ENCODE measurements around the gene XDH.
A peak's percentile ranks its signal among the peaks of the same experiment; 100 is the strongest.

The XDH gene

GRCh38 chr2:31365348-31365747, 49.2 kb downstream of the XDH start:
- DNase-seq (ENCODE audit: low read depth), result no peak

DNA sequence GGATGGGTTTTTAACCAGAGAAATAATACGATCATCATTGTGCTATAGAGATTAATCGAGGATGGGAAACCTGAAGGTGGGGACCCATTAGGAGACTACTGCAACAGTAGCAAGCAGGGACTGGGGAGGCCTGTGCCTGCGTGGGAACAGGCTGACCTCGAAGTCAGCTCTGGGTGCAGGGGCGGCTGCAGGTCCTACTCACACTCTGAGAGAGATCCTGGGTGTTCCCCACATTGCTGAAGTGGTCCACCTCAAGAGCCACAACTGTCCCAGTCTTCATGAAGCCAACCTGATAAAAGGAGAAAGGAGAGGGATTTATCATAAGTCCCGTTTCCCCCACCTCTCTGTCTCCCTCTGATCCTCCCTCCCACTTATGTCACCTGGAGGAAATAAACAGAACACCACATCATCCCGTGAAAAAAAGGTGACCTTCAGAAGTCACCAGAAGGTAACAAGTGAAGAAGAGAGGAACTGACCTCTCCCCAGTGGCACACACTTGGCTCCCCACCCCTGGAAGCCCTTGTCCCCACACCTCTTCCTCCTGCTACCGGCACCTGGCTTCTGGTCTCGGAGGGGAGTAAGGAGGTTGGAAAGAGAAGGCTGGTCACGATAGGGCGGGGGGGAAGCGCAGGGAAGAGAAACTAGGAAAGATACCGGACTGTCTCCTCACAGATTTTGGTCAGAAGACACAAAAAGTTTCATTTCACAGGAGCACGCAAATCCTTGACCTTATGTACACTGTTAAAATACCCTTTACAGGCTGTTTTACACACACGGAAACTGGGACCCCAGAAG, 50.4 kb downstream of the XDH start:
- DNase-seq (ENCODE audit: low read depth), result no peak

DNA sequence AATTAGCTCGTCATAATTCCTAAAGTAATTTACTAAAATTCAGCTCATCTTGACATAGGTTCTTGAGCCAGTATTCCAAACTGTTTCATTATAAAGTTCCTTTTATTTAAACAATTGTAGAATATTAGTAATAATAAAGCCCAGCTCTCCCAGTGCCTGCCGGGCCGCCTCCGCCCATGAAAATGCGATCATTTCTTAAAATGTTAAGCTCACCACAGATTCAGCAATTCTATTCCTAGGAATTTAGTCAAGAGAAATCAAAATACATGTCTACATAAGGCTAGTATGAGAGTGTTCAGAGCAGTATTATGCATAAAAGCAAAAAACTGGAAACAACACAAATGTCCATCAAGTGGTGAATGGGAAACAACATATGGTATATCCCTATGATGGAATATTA, 52.0 kb downstream of the XDH start:
- no peak for DNase-seq (ENCODE audit: low read depth)

DNA sequence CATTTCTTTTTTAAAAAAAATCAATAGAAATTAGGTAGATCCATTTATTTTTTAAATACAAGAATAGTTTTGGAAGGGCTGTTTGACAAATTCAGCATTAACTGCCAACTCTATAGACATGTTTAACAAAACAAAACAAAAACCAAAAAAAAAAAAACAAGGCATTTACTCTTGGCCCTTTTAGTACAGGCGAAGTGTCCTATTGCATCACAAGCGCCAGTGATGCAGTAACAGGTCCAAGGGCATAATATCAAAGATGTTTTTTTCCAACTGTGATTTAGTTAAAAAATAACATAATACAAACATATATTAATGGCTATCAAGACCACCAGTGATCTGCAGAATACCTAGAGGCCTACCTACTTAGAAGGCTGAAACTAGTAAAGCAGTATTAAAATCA, 55.3 kb downstream of the XDH start:
- DNase-seq (ENCODE audit: low read depth), result no peak

DNA sequence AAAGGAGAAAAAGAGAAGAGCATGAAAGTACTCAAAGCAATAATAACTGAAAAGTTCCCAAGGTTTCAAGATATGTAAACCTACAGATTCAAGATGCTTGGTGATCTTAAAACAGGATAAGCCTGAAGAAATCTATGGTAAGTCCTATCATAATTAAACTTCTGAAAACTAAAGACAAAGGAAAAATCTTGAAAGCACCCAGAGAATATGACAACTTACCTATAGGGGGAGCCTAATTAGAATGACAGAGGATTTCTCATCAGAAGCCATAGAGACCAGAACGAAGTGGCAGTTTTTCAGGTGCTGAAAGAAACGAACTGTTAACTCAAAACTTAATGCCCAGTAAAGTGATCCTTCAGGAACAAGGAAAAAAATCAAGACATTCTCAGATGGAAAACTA, 59.7 kb downstream of the XDH start:
- DNase-seq (ENCODE audit: low read depth), result peak; percentile 22

DNA sequence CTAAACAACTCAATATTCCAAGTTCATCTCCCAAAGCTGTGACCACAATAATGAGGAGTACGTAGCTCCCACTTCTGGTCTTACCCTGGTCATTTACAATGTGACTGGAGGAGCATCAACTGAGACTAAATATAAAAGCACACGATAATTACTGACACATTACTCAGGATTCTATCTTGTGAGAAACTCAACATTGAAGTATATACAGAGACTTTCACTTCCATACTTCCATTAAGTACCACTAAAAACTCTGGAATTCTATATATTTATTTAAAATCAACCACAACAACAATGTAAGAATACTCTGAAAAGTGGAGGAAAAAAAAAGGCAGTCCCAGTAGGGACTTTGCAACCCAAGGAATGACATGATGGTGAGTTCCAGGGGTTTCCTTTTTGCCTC, 61.4 kb downstream of the XDH start:
- no peak for DNase-seq (ENCODE audit: low read depth)

DNA sequence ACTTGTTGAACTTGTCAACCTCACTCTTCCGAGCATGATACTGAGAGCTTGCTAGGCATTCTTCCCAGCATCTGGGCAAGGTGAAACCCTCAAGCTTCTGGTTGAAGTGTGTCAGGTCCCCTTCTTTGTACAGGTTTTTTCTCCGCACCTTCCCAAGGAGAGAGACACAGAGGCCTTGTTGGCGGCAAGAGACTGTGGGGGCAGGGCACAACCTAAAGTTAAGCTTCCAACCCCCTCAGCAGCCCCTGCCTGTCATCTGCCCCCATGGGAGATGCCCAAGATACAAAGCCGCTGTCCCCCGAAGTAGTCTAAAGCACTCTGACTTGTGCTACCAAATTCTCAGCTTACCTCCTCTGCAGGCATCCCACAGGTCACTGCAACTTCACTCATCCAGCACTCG, 64.9 kb downstream of the XDH start:
- no peak for DNase-seq (ENCODE audit: low read depth)

DNA sequence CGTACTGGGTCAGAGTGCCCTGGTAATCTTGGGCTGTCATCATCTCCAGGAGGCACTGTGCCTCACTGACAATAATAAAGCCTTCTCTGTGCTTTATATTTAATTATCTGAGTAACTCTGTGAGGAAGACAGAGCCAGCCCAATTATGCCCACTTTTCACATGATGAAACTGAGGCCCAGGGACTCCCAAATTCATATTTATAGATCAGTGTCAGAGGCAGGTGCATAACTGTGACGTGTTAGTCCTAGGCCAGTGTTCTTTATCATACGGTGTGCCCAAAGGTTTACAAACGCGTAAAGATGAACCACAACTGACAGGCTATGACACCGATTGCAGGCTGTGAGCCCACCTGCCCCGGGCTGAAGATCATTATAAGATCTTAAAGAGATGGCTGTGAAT, 65.4 kb downstream of the XDH start:
- DNase-seq (ENCODE audit: low read depth), result no peak

- DNase-seq (ENCODE audit: low read depth), result no peak
Measured at GRCh38 chr2:31348618-31349017, 65.9 kb downstream of the XDH start.

GRCh38 chr2:31347750-31348149, 66.8 kb downstream of the XDH start:
- DNase-seq (ENCODE audit: low read depth), result peak; percentile 46

- DNase-seq (ENCODE audit: low read depth), result no peak
Measured at GRCh38 chr2:31347319-31347718, 67.2 kb downstream of the XDH start.

- no peak for DNase-seq (ENCODE audit: low read depth)
Measured at GRCh38 chr2:31344447-31344846, 70.1 kb downstream of the XDH start.

DNA sequence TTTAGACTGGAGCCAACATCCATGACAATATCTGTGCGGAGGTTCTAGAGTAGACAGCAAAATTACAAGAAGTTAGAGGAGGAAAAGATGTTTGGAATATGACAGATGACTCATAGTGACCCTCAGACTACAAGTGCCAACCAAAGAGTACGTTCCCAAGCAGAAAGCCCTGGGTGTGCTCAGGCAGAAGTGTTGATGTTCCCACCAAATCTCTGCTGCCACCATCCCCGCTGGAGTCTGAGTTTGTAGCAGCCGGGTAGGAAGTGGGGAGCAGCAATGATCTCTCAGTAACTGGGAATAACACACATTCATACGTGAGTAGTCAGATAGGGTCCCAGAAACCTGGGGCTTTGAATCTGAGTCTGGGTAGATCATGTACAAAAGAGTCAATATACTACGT, 73.2 kb downstream of the XDH start:
- no peak for DNase-seq (ENCODE audit: low read depth)

DNA sequence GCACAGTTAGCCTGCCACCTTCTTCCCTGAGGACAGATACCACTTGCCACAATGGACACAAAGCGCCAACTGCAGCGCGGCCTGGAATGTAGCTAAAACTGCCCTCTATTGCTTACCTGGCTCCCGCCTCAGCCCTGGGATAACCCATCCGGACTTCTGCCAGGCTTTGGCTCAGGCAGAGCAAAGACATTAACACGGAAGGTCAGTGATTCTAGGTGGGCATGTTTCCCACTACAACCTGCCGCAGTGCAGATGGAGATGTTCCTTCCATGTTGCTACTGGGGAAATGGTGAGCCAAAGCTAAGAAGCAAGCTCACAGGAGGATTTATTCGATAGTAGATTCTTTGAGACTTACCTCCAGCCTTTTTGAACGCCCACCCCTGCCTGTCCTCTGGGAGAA, 74.8 kb downstream of the XDH start:
- DNase-seq (ENCODE audit: low read depth), result no peak

DNA sequence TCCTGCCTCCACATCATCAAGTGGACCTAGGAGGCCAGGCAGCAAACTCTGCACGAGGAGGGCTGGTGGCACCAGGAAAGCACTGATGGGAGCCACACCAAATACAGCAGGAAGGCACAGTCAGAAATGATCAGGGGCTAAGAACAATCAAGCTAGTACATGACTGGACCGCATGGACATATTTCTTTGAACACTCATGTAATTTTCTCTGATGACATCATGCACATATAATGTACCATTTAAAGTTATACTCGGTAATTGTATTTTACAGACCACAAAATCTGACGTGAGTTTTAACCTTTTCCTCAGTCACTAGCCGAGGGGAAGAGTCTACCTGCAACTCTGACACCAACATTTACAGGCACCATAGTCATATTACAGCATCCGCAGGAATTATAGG, 76.7 kb downstream of the XDH start:
- peak; percentile 87 for DNase-seq (ENCODE audit: low read depth)

DNA sequence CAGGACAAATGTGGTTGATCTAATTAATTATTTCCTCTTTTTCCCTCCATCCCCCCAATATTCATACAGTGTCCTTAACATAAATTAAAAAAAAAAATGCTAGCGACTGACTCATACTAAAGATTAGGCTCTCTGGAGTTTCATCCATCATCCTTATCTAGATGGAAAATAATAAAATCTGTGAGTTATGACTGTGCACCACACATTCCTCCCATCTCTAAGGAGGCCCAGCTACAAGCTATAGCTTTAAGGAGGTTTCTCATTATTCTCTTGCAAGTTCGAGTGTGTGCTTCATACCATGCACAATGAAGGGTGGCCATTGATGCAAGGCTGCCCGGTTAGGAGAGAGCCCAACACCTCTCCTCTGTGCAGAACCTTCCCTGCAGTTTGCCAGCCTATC, 77.3 kb downstream of the XDH start:
- peak; percentile 69 for DNase-seq (ENCODE audit: low read depth)

DNA sequence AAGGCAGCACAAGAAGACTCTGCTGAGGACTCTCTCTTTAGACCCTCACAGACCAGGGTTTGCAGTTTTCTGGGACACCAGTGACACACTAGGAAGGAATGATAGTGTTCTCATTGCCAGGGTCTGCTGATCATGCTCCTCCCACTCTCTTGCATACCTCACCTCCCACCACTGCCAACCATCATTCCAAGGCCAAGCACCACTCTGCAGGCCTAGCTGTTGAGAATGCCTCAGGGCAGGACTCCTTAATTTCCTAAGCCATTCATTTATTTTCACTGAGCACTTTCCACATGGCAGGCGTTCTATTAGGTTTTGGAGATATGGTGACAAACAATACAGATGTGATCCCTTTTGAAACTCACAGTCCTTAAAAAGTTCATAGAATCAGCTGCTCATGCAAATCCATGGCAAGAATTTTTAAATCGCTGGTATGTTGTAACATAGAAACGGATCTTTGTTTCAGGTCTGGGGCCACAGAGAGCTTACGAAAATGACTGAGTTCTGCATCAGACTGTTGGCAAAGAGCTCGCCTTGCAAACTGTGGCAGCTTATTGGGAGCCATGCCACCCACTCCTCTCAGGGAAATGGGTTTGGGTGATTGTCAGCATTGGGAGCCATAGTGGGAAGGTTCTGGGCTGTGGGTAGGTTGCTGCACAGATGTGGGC, 78.5 kb downstream of the XDH start:
- DNase-seq (ENCODE audit: low read depth), result peak; percentile 70

DNA sequence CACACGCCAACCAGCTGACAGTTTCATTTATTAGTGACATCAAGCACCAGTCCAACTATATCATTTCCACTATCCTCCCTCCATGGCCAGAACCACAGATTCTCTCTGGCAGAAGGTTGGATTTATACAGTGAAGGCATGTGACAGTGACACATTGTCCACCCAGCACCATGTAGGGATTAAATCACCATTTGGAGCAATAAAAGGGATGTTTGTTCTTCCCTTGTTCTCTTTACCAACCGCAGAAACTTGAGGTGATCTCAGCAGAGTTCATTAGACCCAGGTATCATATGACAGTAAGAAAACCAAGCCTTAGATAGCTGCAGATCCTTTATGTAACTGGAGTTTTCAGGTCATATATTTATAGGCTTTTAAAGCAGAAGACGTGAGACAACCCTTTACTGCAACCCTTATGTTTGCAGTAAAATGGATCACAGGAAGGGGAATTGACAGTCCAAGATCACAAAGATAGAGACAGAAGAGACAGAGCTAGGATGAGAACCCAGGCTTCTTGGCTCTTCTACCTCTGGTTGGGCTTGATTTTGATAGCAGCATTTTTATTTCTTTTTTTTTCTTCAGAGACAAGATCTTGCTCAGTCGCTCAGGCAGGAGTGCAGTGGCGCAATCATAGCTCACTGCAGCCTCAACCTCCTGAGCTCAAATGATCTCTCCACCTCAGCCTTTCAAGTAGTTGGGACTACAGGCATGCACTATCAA, 80.1 kb downstream of the XDH start:
- no peak for DNase-seq (ENCODE audit: low read depth)

DNA sequence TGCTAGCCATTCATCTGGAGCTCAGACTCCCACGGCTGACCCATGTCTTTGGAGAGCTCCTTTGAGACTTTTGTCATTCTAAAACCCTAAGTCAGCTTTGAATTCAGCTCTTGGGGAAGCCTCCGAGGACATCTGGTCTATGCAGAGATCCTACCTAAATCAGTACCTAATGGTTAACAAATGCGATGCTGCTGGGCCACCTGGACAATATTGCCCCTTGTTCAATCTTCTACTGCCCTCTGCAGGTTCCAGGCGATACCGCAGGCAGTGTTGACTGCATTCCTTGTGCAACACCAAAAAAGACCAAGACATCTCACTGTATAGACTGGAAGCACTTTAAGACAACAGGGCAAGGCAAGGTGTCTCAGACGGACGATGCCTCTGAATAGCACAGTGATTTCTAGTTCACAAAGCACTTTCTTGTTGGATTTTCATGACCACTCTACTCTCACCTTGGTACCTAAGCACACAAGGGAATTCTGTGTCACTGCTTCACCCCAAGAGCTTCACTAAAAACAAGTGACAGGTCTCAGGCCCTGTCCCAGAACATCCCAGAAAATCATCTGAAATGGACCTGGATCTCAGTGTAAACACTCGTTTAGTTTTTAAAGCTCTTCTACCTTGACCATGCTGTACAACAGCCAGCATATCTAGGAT, 80.9 kb downstream of the XDH start:
- DNase-seq (ENCODE audit: low read depth), result peak; percentile 78

GRCh38 chr2:31333046-31333445, 81.5 kb downstream of the XDH start:
- no peak for DNase-seq (ENCODE audit: low read depth)

DNA sequence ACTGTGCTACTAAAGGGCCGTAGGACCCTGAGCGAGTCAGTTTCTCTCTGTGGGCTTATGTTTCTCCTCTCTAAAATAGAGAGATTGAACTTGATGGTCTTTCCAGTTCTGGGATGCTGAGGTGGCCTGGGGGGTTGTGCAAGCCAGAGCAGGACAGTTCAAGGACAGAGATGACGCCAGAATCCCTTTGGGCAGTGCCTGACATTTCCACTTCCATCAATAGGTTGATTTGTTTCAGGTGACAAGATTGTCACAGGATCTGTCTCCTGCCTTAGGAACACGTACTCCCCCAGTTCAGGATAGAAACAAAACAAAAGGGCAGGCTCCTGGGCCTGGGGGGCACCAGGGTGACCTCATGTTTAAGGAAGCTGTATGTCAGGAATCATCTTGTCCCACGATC, 82.0 kb downstream of the XDH start:
- DNase-seq (ENCODE audit: low read depth), result no peak

DNA sequence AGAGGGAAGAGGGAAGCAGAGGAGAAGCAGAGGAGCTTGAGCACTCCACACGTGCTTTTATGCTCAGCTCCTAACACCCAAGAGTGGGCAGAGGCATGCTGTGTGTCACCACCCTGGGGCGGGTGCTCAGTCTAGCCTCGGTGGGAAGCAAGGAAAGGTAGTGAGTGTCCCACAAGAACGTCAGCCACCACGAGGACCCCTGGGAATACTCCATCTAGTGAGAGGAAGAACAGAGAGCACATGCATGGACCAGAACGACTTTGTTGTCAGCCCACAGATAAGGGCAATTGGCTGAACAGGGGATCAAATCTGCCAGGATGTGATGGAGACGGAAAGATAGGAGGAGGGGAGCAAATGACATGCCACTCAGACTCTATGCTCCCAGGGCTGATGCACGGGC, 83.4 kb downstream of the XDH start:
- no peak for DNase-seq (ENCODE audit: low read depth)

All from iris pigment epithelial cell (primary cell).